ENCODE results near the gene RABEP1. TPM values are rescaled to one million over a fixed set of nuclear protein-coding genes. Genes with fewer than 3 reads are reported as not detected.

Gene RABEP1
- total RNA-seq, 1 experiment from 2014 or later: 21.8 TPM

DNA sequence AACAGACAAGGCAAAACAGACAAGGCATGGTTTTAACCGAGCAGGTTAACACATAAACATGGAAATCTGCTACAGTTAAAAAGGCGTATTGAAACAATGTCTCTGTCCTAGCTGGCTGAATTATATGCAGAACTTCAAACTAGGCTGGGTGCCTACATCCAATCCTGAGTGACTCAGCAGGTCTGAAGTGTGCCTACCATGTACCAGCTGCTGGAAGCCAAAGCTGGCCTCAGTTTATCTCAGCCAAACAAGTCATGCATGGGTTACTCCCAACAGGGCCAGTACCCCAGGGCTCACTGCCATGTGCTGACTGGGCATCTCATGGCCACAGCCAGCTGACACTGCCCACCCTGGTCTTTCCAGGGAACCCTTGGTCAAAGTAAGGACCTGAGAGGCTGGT is 152.9 kb downstream of the RABEP1 start:
- TF ChIP-seq, protein P1, sequence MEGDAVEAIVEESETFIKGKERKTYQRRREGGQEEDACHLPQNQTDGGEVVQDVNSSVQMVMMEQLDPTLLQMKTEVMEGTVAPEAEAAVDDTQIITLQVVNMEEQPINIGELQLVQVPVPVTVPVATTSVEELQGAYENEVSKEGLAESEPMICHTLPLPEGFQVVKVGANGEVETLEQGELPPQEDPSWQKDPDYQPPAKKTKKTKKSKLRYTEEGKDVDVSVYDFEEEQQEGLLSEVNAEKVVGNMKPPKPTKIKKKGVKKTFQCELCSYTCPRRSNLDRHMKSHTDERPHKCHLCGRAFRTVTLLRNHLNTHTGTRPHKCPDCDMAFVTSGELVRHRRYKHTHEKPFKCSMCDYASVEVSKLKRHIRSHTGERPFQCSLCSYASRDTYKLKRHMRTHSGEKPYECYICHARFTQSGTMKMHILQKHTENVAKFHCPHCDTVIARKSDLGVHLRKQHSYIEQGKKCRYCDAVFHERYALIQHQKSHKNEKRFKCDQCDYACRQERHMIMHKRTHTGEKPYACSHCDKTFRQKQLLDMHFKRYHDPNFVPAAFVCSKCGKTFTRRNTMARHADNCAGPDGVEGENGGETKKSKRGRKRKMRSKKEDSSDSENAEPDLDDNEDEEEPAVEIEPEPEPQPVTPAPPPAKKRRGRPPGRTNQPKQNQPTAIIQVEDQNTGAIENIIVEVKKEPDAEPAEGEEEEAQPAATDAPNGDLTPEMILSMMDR (IDR thresholded peaks at IDR 0.05; ENCODE audit: insufficient read depth in 1 of 2, low read depth in 1 of 2, low read length in 1 of 2, severe bottlenecking in 1 of 2, unreplicated experiment in 1 of 2): no peak
- no peak overlapping the region for H3K4me3 Mint-ChIP-seq (ENCODE audit: unreplicated experiment)
- H3K4me1 ChIP-seq: no peaks in the 10 kb centered on the region
- no peaks in the 10 kb centered on the region for H3K27me3 ChIP-seq (replicated peaks; ENCODE audit: control insufficient read depth, insufficient read depth, low read length)
- no peak for DNase-seq
- intact Hi-C loops (cut with micrococcal nuclease; ENCODE audit: unreplicated experiment): no loop called here
- H3K4me3 ChIP-seq (ENCODE audit: low read depth, low read length): no peak overlapping the region
- H3K27ac Mint-ChIP-seq (ENCODE audit: unreplicated experiment): no peak overlapping the region
- no TSS peak for BruUV-seq (replicated peaks)
- H3K36me3 ChIP-seq (ENCODE audit: control insufficient read depth, insufficient read depth, low read length): 0 out of 2 replicates have a peak, but pooled peaks cover 1% of the 10 kb centered on the region
- H3K36me3 Mint-ChIP-seq (ENCODE audit: insufficient read depth, unreplicated experiment): peaks cover 60% of the 10 kb centered on the region
- CTCF ChIA-PET: no interaction called here
- H3K27me3 Mint-ChIP-seq (ENCODE audit: insufficient read depth, unreplicated experiment): no peaks in the 10 kb centered on the region
- no peaks in the 10 kb centered on the region for H3K9me3 ChIP-seq
- no peaks in the 10 kb centered on the region for H3K4me1 Mint-ChIP-seq (ENCODE audit: low read depth, unreplicated experiment)
- POLR2A ChIA-PET: no interaction called here
- no peaks in the 10 kb centered on the region for H3K9me3 Mint-ChIP-seq (ENCODE audit: unreplicated experiment)

Other genes with a start within 250 kb of the RABEP1 start
- not detected in 2 replicates for gene SLC52A1, start 246.9 kb upstream of the RABEP1 start, total RNA-seq (2022)
- 3.6 and 3.7 TPM in 2 replicates for gene ZFP3, start 203.8 kb upstream of the RABEP1 start, total RNA-seq (2022)
- 7.5 and 9.1 TPM in 2 replicates for gene ZNF232, start 170.4 kb upstream of the RABEP1 start, total RNA-seq (2022)
- 0.16 and 0.21 TPM in 2 replicates for gene USP6, start 166.3 kb upstream of the RABEP1 start, total RNA-seq (2022)
- gene ZNF594, start 90.4 kb upstream of the RABEP1 start, total RNA-seq (2022): 6.2 and 7.5 TPM in 2 replicates
- not detected in 2 replicates for gene SCIMP, start 47.4 kb upstream of the RABEP1 start, total RNA-seq (2022)
- gene NUP88, start 137.4 kb downstream of the RABEP1 start, total RNA-seq (2022): 52.3 and 56.6 TPM in 2 replicates
- 30.5 and 36.5 TPM in 2 replicates for gene RPAIN, start 137.9 kb downstream of the RABEP1 start, total RNA-seq (2022)
- gene C1QBP, start 156.9 kb downstream of the RABEP1 start, total RNA-seq (2022): 129 and 149 TPM in 2 replicates
- gene DHX33, start 186.7 kb downstream of the RABEP1 start, total RNA-seq (2022): 15.5 and 17.1 TPM in 2 replicates
- gene DERL2, start 203.9 kb downstream of the RABEP1 start, total RNA-seq (2022): 34.1 and 34.9 TPM in 2 replicates
- gene MIS12, start 204.3 kb downstream of the RABEP1 start, total RNA-seq (2022): 11.7 and 13.9 TPM in 2 replicates